Measurements from ENCODE around the gene FNBP1. TPM values are rescaled to one million over a fixed set of nuclear protein-coding genes. Genes with fewer than 3 reads are reported as not detected.

Gene FNBP1
- total RNA-seq, 1 experiment from 2014 or later, result 30.8 TPM

GRCh38 chr9:129895376-129896268, 147.4 kb downstream of the FNBP1 start:
- Histone ChIP-seq H3K4me3 (ENCODE audit: low read length) (no peak overlapping the region), H3K79me2 (ENCODE audit: low read length) (no peaks in the 10 kb centered on the region), H3K27me3 (ENCODE audit: low read length) (no peaks in the 10 kb centered on the region), H2AFZ (ENCODE audit: low read length) (no peak overlapping the region), H3K9me2 (replicated peaks; ENCODE audit: low read length) (no peaks in the 10 kb centered on the region), H4K20me1 (ENCODE audit: low read length) (no peaks in the 10 kb centered on the region), H3K9me3 (ENCODE audit: low read length) (no peaks in the 10 kb centered on the region), H3K4me1 (ENCODE audit: insufficient read depth, low read length) (no peaks in the 10 kb centered on the region), H3K36me3 (ENCODE audit: low read depth, low read length) (peaks cover 6% of the 10 kb centered on the region; the same call in 1 of the 2 replicates), H3F3A (ENCODE audit: low read length, unreplicated experiment) (no peaks in the 10 kb centered on the region), H3K9ac (ENCODE audit: low read length) (no peak overlapping the region), H3K27ac (ENCODE audit: low read length) (no peak overlapping the region), H3K4me2 (ENCODE audit: low read length) (no peak overlapping the region)
- CTCF ChIA-PET, result no interaction called here
- TF ChIP-seq CTCF (conservative IDR thresholded peaks at IDR 0.05; ENCODE audit: low read depth, low read length) (no peak), EZH2phosphoT487 (IDR thresholded peaks at IDR 0.05; ENCODE audit: borderline replicate concordance, low read length) (no peak), EZH2 (IDR thresholded peaks at IDR 0.05; ENCODE audit: low read length, unreplicated experiment) (no peak)
- ATAC-seq (no peak), DNase-seq (no peak)
- intact Hi-C loops (cut with micrococcal nuclease), result no loop called here
- POLR2A ChIA-PET (ENCODE audit: unreplicated experiment), result no interaction called here
- no TSS peak for BruUV-seq (replicated peaks)

- no TSS peak for BruUV-seq (replicated peaks)
- TF ChIP-seq EZH2 (IDR thresholded peaks at IDR 0.05; ENCODE audit: low read length, unreplicated experiment) (no peak), EZH2phosphoT487 (IDR thresholded peaks at IDR 0.05; ENCODE audit: borderline replicate concordance, low read length) (no peak), CTCF (conservative IDR thresholded peaks at IDR 0.05; ENCODE audit: low read depth, low read length) (no peak)
- intact Hi-C loops (cut with micrococcal nuclease), result no loop called here
- Histone ChIP-seq H3K79me2 (ENCODE audit: low read length) (no peaks in the 10 kb centered on the region), H4K20me1 (ENCODE audit: low read length) (no peaks in the 10 kb centered on the region), H2AFZ (ENCODE audit: low read length) (no peak overlapping the region), H3K9me3 (ENCODE audit: low read length) (no peaks in the 10 kb centered on the region), H3K27me3 (ENCODE audit: low read length) (no peaks in the 10 kb centered on the region), H3K27ac (ENCODE audit: low read length) (no peak overlapping the region), H3K4me1 (ENCODE audit: insufficient read depth, low read length) (no peaks in the 10 kb centered on the region), H3K9ac (ENCODE audit: low read length) (no peak overlapping the region), H3F3A (ENCODE audit: low read length, unreplicated experiment) (no peaks in the 10 kb centered on the region), H3K9me2 (replicated peaks; ENCODE audit: low read length) (no peaks in the 10 kb centered on the region), H3K4me3 (ENCODE audit: low read length) (no peak overlapping the region), H3K4me2 (ENCODE audit: low read length) (no peak overlapping the region), H3K36me3 (ENCODE audit: low read depth, low read length) (peaks cover 7% of the 10 kb centered on the region; the same call in 1 of the 2 replicates)
- DNase-seq (no peak), ATAC-seq (no peak)
- CTCF ChIA-PET, result no interaction called here
- POLR2A ChIA-PET (ENCODE audit: unreplicated experiment), result no interaction called here
Observed at GRCh38 chr9:129894120-129894823, 148.7 kb downstream of the FNBP1 start.
